ENCODE data around the gene IKZF2.
A peak's percentile ranks its signal among the peaks of the same experiment; 100 is the strongest.

IKZF2 gene

DNA sequence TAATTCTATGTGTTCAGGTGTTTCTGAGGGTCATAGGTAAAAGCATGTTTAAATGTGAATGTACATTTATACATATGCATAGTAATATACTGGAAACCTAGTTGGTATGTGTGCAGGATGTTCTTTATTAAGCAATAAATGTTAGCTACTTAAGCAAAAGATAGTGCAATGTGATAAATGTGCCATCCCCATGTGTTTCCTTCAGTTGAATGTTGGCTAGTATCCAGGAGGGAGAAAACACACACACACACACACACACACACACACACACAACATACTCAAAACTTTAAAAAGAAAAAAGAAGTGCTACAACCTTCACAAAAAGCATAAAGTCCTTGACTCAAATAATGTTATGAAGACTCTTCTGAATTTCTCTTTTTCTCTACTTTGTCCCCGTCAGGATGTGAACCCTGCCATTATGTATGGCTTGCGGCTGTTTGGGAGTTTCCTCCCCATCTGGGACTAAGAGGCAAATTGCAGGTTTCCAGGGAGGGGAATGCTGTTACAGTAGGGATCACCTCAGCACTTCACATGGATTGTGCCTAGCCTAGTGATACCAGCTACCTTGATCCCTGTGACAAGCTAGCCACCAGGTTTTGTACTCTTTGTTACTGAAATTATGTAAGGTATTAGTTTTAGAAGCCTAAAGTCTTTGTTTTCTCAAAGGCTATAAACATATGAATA is 82.6 kb downstream of the IKZF2 start:
- peak overlapping the region; percentile 15 for H3K4me3 ChIP-seq (ENCODE audit: low read length, poor library complexity, severe bottlenecking)
- H3K9me2 ChIP-seq (replicated peaks; ENCODE audit: low read depth, low read length), result no peaks in the 10 kb centered on the region
- TF ChIP-seq CTCF (conservative IDR thresholded peaks at IDR 0.05; ENCODE audit: low read length) (no peak), EZH2phosphoT487 (IDR thresholded peaks at IDR 0.05; ENCODE audit: borderline replicate concordance) (no peak)
- H3K9me3 ChIP-seq (ENCODE audit: insufficient read depth, low read depth, low read length), result no peaks in the 10 kb centered on the region
- no peaks in the 10 kb centered on the region for H3K27me3 ChIP-seq (ENCODE audit: insufficient read depth, low read length, poor library complexity, severe bottlenecking)
- H2AFZ ChIP-seq (ENCODE audit: low read length), result no peak overlapping the region
- H3K79me2 ChIP-seq (ENCODE audit: insufficient read depth, low read length), result peaks cover 100% of the 10 kb centered on the region
- no peaks in the 10 kb centered on the region; the same call in 1 of the 2 replicates for H3F3A ChIP-seq (ENCODE audit: low read depth)
- peaks cover 91% of the 10 kb centered on the region for H3K4me1 ChIP-seq (ENCODE audit: insufficient read depth, low read length, poor library complexity, severe bottlenecking)
- peak overlapping the region; percentile 57 for H3K4me2 ChIP-seq (ENCODE audit: low read depth, low read length, poor library complexity, severe bottlenecking)
- peak overlapping the region; percentile 71 for H3K9ac ChIP-seq (ENCODE audit: low read depth, low read length, poor library complexity, severe bottlenecking)
- H4K20me1 ChIP-seq (ENCODE audit: insufficient read depth, low read length, poor library complexity, severe bottlenecking), result peaks cover 100% of the 10 kb centered on the region
- peaks cover 83% of the 10 kb centered on the region for H3K36me3 ChIP-seq (ENCODE audit: insufficient read depth, low read length)

- no peaks in the 10 kb centered on the region; the same call in 1 of the 2 replicates for H3F3A ChIP-seq (ENCODE audit: low read depth)
- H2AFZ ChIP-seq (ENCODE audit: low read length), result no peak overlapping the region
- H3K4me3 ChIP-seq (ENCODE audit: low read length, poor library complexity, severe bottlenecking), result no peak overlapping the region
- peaks cover 80% of the 10 kb centered on the region for H3K36me3 ChIP-seq (ENCODE audit: insufficient read depth, low read length)
- TF ChIP-seq CTCF (conservative IDR thresholded peaks at IDR 0.05; ENCODE audit: low read length) (no peak), EZH2phosphoT487 (IDR thresholded peaks at IDR 0.05; ENCODE audit: borderline replicate concordance) (no peak)
- no peaks in the 10 kb centered on the region for H3K9me2 ChIP-seq (replicated peaks; ENCODE audit: low read depth, low read length)
- peaks cover 98% of the 10 kb centered on the region for H3K4me1 ChIP-seq (ENCODE audit: insufficient read depth, low read length, poor library complexity, severe bottlenecking)
- peak overlapping the region; percentile 71 for H3K9ac ChIP-seq (ENCODE audit: low read depth, low read length, poor library complexity, severe bottlenecking)
- peaks cover 100% of the 10 kb centered on the region for H4K20me1 ChIP-seq (ENCODE audit: insufficient read depth, low read length, poor library complexity, severe bottlenecking)
- peak overlapping the region; percentile 57 for H3K4me2 ChIP-seq (ENCODE audit: low read depth, low read length, poor library complexity, severe bottlenecking)
- no peaks in the 10 kb centered on the region for H3K9me3 ChIP-seq (ENCODE audit: insufficient read depth, low read depth, low read length)
- H3K27me3 ChIP-seq (ENCODE audit: insufficient read depth, low read length, poor library complexity, severe bottlenecking), result no peaks in the 10 kb centered on the region
- H3K79me2 ChIP-seq (ENCODE audit: insufficient read depth, low read length), result peaks cover 100% of the 10 kb centered on the region
Observed at GRCh38 chr2:213067888-213068287, 83.5 kb downstream of the IKZF2 start.

DNA sequence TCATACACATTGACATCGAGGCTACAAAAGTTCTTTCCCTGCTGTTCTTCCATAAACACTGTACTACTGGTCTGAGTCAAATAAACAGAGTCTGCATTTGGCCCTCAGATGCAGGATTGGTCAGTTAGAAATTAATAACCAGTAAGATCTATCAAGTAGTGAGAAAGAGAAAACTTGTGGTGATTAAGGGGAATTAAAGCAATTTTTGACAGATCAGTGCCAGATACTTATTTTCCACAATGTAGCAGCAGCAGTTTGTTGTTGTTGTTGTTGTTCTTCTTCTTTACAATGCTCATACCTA is 85.0 kb downstream of the IKZF2 start:
- H3K27me3 ChIP-seq (ENCODE audit: insufficient read depth, low read length, poor library complexity, severe bottlenecking), result no peaks in the 10 kb centered on the region
- H2AFZ ChIP-seq (ENCODE audit: low read length), result no peak overlapping the region
- H3K36me3 ChIP-seq (ENCODE audit: insufficient read depth, low read length), result peaks cover 71% of the 10 kb centered on the region
- H3K9me2 ChIP-seq (replicated peaks; ENCODE audit: low read depth, low read length), result no peaks in the 10 kb centered on the region
- peaks cover 100% of the 10 kb centered on the region for H4K20me1 ChIP-seq (ENCODE audit: insufficient read depth, low read length, poor library complexity, severe bottlenecking)
- no peak overlapping the region for H3K4me3 ChIP-seq (ENCODE audit: low read length, poor library complexity, severe bottlenecking)
- H3K9me3 ChIP-seq (ENCODE audit: insufficient read depth, low read depth, low read length), result no peaks in the 10 kb centered on the region
- peak overlapping the region; percentile 57 for H3K4me2 ChIP-seq (ENCODE audit: low read depth, low read length, poor library complexity, severe bottlenecking)
- H3F3A ChIP-seq (ENCODE audit: low read depth), result no peaks in the 10 kb centered on the region; the same call in 1 of the 2 replicates
- TF ChIP-seq CTCF (conservative IDR thresholded peaks at IDR 0.05; ENCODE audit: low read length) (no peak), EZH2phosphoT487 (IDR thresholded peaks at IDR 0.05; ENCODE audit: borderline replicate concordance) (no peak)
- H3K79me2 ChIP-seq (ENCODE audit: insufficient read depth, low read length), result peaks cover 100% of the 10 kb centered on the region
- H3K9ac ChIP-seq (ENCODE audit: low read depth, low read length, poor library complexity, severe bottlenecking), result peak overlapping the region; percentile 17
- H3K4me1 ChIP-seq (ENCODE audit: insufficient read depth, low read length, poor library complexity, severe bottlenecking), result peaks cover 91% of the 10 kb centered on the region
